Measurements from ENCODE around the gene CIROP.

The CIROP gene

GRCh38 chr14:23090254-23090636, 14.5 kb downstream of the CIROP start:
- no peak overlapping the region for H3K27ac ChIP-seq (ENCODE audit: low read depth, low read length, poor library complexity, severe bottlenecking)
- no peaks in the 10 kb centered on the region for H4K20me1 ChIP-seq (ENCODE audit: insufficient read depth, low read length)
- H3K36me3 ChIP-seq (ENCODE audit: insufficient read depth, low read length): peaks cover 81% of the 10 kb centered on the region
- TF ChIP-seq CTCF (IDR thresholded peaks at IDR 0.05; ENCODE audit: low read length) (no peak), EZH2 (IDR thresholded peaks at IDR 0.05; ENCODE audit: borderline replicate concordance, low read length) (no peak)
- H3K4me1 ChIP-seq (ENCODE audit: insufficient read depth, low read length, severe bottlenecking): peaks cover 13% of the 10 kb centered on the region
- no peak overlapping the region for H3K4me2 ChIP-seq (ENCODE audit: low read length)
- H3F3A ChIP-seq (ENCODE audit: insufficient read depth, low read length): no peaks in the 10 kb centered on the region
- no peak overlapping the region for H2AFZ ChIP-seq (ENCODE audit: low read length)
- H3K27me3 ChIP-seq (ENCODE audit: insufficient read depth, low read length): no peaks in the 10 kb centered on the region
- H3K9ac ChIP-seq (ENCODE audit: low read length): no peak overlapping the region
- no peak overlapping the region for H3K4me3 ChIP-seq (ENCODE audit: low read depth, low read length, poor library complexity, severe bottlenecking)
- H3K9me2 ChIP-seq (ENCODE audit: low read depth, low read length): no peaks in the 10 kb centered on the region
- H3K79me2 ChIP-seq (ENCODE audit: insufficient read depth, low read length): peaks cover 25% of the 10 kb centered on the region
- H3K9me3 ChIP-seq (ENCODE audit: low read length): no peaks in the 10 kb centered on the region

GRCh38 chr14:23089498-23090253, 15.1 kb downstream of the CIROP start:
- H3K4me3 ChIP-seq (ENCODE audit: low read depth, low read length, poor library complexity, severe bottlenecking): no peak overlapping the region
- no peaks in the 10 kb centered on the region for H3F3A ChIP-seq (ENCODE audit: insufficient read depth, low read length)
- H2AFZ ChIP-seq (ENCODE audit: low read length): no peak overlapping the region
- no peaks in the 10 kb centered on the region for H3K9me3 ChIP-seq (ENCODE audit: low read length)
- H3K79me2 ChIP-seq (ENCODE audit: insufficient read depth, low read length): peaks cover 25% of the 10 kb centered on the region
- peaks cover 13% of the 10 kb centered on the region for H3K4me1 ChIP-seq (ENCODE audit: insufficient read depth, low read length, severe bottlenecking)
- no peaks in the 10 kb centered on the region for H4K20me1 ChIP-seq (ENCODE audit: insufficient read depth, low read length)
- TF ChIP-seq EZH2 (IDR thresholded peaks at IDR 0.05; ENCODE audit: borderline replicate concordance, low read length) (no peak), CTCF (IDR thresholded peaks at IDR 0.05; ENCODE audit: low read length) (no peak)
- H3K9me2 ChIP-seq (ENCODE audit: low read depth, low read length): no peaks in the 10 kb centered on the region
- peaks cover 87% of the 10 kb centered on the region for H3K36me3 ChIP-seq (ENCODE audit: insufficient read depth, low read length)
- no peaks in the 10 kb centered on the region for H3K27me3 ChIP-seq (ENCODE audit: insufficient read depth, low read length)
- H3K27ac ChIP-seq (ENCODE audit: low read depth, low read length, poor library complexity, severe bottlenecking): no peak overlapping the region
- no peak overlapping the region for H3K4me2 ChIP-seq (ENCODE audit: low read length)
- no peak overlapping the region for H3K9ac ChIP-seq (ENCODE audit: low read length)

DNA sequence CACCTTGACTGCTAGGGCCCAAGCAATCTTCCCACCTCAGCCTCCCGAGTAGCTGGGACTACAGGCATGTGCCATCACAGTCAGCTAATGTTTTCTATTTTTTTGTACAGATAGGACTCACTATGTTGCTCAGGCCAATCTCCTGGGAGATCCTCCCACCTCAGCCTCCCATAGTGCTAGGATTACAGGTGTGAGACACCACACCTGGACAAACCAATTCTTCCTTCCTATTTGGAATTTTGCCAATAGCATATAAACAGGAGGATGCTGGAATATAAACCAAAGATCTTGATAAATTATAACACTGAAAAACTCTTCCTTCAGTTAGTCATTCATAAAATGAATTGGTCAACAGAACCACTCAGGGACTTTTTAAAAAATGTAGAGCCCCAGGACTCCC, 18.2 kb downstream of the CIROP start:
- Histone ChIP-seq H3K36me3 (ENCODE audit: insufficient read depth, low read length) (peaks cover 99% of the 10 kb centered on the region), H3K4me2 (ENCODE audit: low read length) (no peak overlapping the region), H3K79me2 (ENCODE audit: insufficient read depth, low read length) (no peaks in the 10 kb centered on the region), H3K9ac (ENCODE audit: low read length) (no peak overlapping the region), H3K4me3 (ENCODE audit: low read depth, low read length, poor library complexity, severe bottlenecking) (no peak overlapping the region), H4K20me1 (ENCODE audit: insufficient read depth, low read length) (no peaks in the 10 kb centered on the region), H3K9me3 (ENCODE audit: low read length) (no peaks in the 10 kb centered on the region), H2AFZ (ENCODE audit: low read length) (no peak overlapping the region), H3K9me2 (ENCODE audit: low read depth, low read length) (no peaks in the 10 kb centered on the region), H3K27ac (ENCODE audit: low read depth, low read length, poor library complexity, severe bottlenecking) (no peak overlapping the region), H3K4me1 (ENCODE audit: insufficient read depth, low read length, severe bottlenecking) (no peaks in the 10 kb centered on the region), H3K27me3 (ENCODE audit: insufficient read depth, low read length) (no peaks in the 10 kb centered on the region), H3F3A (ENCODE audit: insufficient read depth, low read length) (no peaks in the 10 kb centered on the region)
- no peak for TF ChIP-seq CTCF (IDR thresholded peaks at IDR 0.05; ENCODE audit: low read length)
- no peak for TF ChIP-seq EZH2 (IDR thresholded peaks at IDR 0.05; ENCODE audit: borderline replicate concordance, low read length)

All from OCI-LY1 (cell line).